Activated naive CD4-positive, alpha-beta T cell treated with anti-CD3 and anti-CD28 coated beads, Interleukin-2, amount 10 ng/mL, durations not matched to agents 7 days and 5 days (primary cell): ENCODE results near the gene CCNL1.
"Not testable (repeated sequence)": the region's sequence is repeated elsewhere in the genome, so short reads cannot be mapped to it uniquely, and the experiment has no call there.

Experiments
- CTCF ChIA-PET: fragments of 350-600 bp; sonication (Branson Sonifier 250); formaldehyde crosslinking; loops from one replicate; lab custom pipeline; 2021; ENCODE audit warnings: antibody characterized with exemption; lab: Charles Lee
- DNase-seq: peaks from one replicate; pipeline ENCODE4 v3.0.0-alpha.2; 2020
- H3K27ac Mint-ChIP-seq: one replicate; pipeline ENCODE4 v1.8.0; 2021; ENCODE audit warnings: mild to moderate bottlenecking, moderate library complexity, mixed read lengths
- H3K27me3 Mint-ChIP-seq: one replicate; pipeline ENCODE4 v1.8.0; 2021; ENCODE audit warnings: mild to moderate bottlenecking, mixed read lengths
- H3K36me3 Mint-ChIP-seq: one replicate; pipeline ENCODE4 v1.8.0; 2021; ENCODE audit warnings: mixed read lengths
- H3K4me1 Mint-ChIP-seq: one replicate; pipeline ENCODE4 v1.8.0; 2021; ENCODE audit warnings: mixed read lengths
- H3K4me3 Mint-ChIP-seq: one replicate; pipeline ENCODE4 v1.8.0; 2021; ENCODE audit warnings: mild to moderate bottlenecking, moderate library complexity, mixed read lengths
- H3K9me3 Mint-ChIP-seq: one replicate; pipeline ENCODE4 v1.8.0; 2021; ENCODE audit warnings: mixed read lengths

Gene CCNL1

DNA sequence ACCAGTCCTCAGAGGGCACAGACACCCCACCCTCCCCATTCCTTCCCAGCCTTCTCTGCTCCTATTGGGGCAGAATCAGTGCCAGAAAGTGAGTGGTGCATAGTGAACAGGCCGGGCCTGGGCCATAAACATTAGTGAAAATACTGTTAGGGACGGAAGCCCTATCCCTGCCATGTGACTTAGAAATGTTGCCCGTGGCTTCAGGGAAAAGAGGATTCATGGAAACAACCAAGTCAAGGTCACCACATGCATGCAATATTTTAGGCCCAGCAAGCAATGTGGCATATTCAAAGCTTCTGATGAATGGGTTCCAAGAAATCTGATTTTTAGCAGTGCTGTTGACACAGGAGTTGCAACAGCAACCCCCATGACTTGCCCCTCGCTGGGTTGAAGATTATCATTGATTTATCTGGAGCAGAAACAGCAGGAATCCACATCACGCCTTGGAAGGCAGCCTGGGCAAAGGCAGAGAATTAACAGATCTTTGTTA is 52.3 kb downstream of the CCNL1 start:
- H3K27ac Mint-ChIP-seq = no peak overlapping the region
- H3K4me3 Mint-ChIP-seq = no peak overlapping the region
- CTCF ChIA-PET = interaction anchor here (1.8 kb wide), 1 partner anchor 19 kb away, joined by 7 read pairs; no protein-coding TSS in a partner anchor
- H3K4me1 Mint-ChIP-seq = peaks cover 26% of the 10 kb centered on the region
- no peaks in the 10 kb centered on the region for H3K36me3 Mint-ChIP-seq
- peaks cover 10% of the 10 kb centered on the region for H3K27me3 Mint-ChIP-seq
- DNase-seq = no peak
- no peaks in the 10 kb centered on the region for H3K9me3 Mint-ChIP-seq

DNA sequence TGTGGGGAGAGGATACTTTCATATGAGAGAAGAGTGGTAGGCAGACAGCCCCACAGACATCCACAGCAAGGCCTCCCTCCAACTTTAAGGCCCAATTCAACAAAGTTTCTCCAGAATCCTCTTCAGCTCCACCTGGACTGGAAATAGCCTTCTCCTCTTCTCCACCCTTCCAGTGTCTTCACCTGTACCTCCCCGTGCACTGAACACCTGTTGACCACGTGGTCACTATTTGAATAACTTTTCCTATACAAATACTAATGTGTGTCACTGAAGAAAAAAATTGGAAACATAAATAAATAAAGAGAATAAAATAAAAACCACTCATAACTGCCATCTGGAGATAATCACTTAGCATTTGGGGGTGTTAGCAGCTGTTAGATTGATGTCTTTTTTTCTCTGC is 52.9 kb downstream of the CCNL1 start:
- DNase-seq = no peak
- peaks cover 26% of the 10 kb centered on the region for H3K4me1 Mint-ChIP-seq
- no peak overlapping the region for H3K4me3 Mint-ChIP-seq
- no peaks in the 10 kb centered on the region for H3K36me3 Mint-ChIP-seq
- no peak overlapping the region for H3K27ac Mint-ChIP-seq
- CTCF ChIA-PET = interaction anchor here (1.6 to 2.3 kb wide), 3 partner anchors 8 to 30 kb away, joined by 5 to 8 read pairs (median 7); no protein-coding TSS in a partner anchor
- peaks cover 4% of the 10 kb centered on the region for H3K27me3 Mint-ChIP-seq
- no peaks in the 10 kb centered on the region for H3K9me3 Mint-ChIP-seq

DNA sequence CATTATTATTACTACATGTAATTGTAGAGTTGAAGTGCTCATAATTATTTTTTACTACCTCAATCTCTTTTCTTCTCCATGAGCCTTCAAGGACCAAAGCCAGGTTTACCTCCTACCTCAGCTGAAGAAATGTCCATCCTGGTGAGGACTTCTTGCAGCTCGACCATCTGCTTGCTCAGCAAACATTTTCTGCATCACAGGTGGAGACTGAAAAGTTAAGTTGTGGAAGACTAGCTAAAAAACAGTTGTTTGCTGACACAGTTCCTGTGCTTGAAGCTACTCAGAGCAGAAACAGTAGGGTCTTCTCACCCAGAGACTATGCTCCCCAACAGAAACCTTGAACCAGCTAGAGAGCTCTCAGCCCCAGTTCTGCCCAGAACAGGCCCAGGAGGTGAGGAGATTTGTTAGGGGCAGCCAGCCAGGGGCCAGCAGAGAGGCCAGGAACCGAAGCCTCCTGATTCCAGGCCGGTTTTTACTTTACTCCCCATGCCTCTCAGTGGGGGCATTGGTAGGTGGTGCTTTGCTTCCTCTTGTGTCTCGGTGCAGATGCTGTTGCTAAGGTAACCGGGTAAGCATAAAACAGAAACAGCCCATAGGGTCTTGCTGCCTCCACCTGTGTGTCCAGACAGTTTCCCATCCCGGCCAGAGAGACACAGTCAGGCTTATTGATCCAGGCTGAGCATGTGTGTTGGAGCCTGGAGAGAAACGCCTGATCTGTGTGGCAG is 54.9 kb downstream of the CCNL1 start:
- no peaks in the 10 kb centered on the region for H3K9me3 Mint-ChIP-seq
- H3K36me3 Mint-ChIP-seq = no peaks in the 10 kb centered on the region
- no peak overlapping the region for H3K27ac Mint-ChIP-seq
- peaks cover 4% of the 10 kb centered on the region for H3K27me3 Mint-ChIP-seq
- DNase-seq = no peak
- CTCF ChIA-PET = interaction anchor here (0.9 to 2.8 kb wide), 4 partner anchors 10 to 26 kb away, joined by 3 to 8 read pairs (median 5); no protein-coding TSS in a partner anchor
- peaks cover 26% of the 10 kb centered on the region for H3K4me1 Mint-ChIP-seq
- H3K4me3 Mint-ChIP-seq = no peak overlapping the region

DNA sequence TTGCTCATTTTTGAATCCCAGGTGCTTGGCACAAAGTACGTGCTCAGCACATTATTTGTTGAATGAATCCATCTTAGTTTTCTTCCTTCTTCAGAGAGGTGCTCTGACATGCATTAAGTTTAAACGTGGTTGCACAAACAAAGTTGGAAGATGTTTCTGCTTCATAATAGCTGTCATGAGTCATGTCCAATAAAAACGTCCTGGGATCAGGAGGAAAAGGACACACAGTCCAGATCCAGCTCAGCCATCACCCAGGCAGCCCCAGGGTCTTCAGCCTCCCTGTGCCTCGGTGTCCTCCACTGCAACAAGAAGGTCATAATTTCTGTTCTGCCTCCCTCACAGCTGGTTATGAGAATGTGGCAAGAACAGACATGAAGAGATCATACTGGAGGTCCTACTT is 55.4 kb downstream of the CCNL1 start:
- Mint-ChIP-seq H3K27ac (no peak overlapping the region), H3K4me1 (peaks cover 26% of the 10 kb centered on the region), H3K36me3 (no peaks in the 10 kb centered on the region), H3K4me3 (no peak overlapping the region), H3K27me3 (peaks cover 4% of the 10 kb centered on the region), H3K9me3 (no peaks in the 10 kb centered on the region)
- CTCF ChIA-PET = interaction anchor here (0.9 to 2.8 kb wide), 4 partner anchors 10 to 27 kb away, joined by 3 to 6 read pairs (median 4); no protein-coding TSS in a partner anchor
- no peak for DNase-seq

DNA sequence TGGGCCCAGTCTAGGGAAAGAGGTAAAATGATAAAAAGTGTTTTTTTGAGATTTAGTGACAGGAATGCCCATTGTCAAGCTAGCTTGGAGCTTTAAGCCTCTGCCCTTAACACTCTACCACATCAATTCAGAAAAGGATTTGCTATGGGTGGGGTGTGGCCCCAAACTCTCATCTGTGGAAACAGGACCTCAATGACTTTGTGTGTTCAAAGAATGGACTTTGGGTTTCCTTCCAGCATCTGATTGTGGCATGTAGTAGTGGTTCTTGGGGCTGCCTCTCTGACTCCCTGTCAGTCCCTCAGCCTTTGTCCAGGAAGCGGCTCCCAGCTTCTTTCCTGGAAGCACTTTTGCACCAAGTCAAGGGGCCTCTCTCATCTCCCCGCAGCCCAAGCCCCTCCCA is 56.1 kb downstream of the CCNL1 start:
- peaks cover 26% of the 10 kb centered on the region for H3K4me1 Mint-ChIP-seq
- DNase-seq = no peak
- no peaks in the 10 kb centered on the region for H3K9me3 Mint-ChIP-seq
- no peaks in the 10 kb centered on the region for H3K36me3 Mint-ChIP-seq
- H3K4me3 Mint-ChIP-seq = no peak overlapping the region
- peaks cover 4% of the 10 kb centered on the region for H3K27me3 Mint-ChIP-seq
- CTCF ChIA-PET = interaction anchor here (1.0 to 2.8 kb wide), 5 partner anchors 11 to 27 kb away, joined by 4 to 6 read pairs (median 5); no protein-coding TSS in a partner anchor
- H3K27ac Mint-ChIP-seq = peak overlapping the region; percentile 64

DNA sequence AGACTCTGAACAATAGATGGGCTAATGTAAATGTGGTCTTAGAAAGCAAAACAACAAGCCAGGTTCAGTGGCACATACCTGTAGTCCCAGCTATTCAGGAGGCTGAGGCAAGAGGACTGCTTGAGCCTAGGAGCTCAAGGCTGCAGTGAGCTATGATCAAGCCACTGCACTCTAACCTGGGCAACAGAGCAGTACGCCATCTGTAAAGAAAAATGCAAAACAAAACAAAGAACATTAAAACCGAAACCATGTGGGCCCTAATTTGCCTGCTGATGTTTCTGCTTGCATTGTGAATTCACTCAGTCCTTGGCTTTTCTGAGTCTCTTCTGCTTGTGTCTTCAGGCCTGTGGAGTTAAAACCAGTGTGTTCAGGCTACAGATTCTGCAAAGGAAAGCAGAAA is 56.7 kb downstream of the CCNL1 start:
- CTCF ChIA-PET = interaction anchor here (1.4 to 2.8 kb wide), 4 partner anchors 12 to 28 kb away, joined by 4 to 6 read pairs (median 5); no protein-coding TSS in a partner anchor
- Mint-ChIP-seq H3K27ac (peak overlapping the region; percentile 6), H3K4me3 (no peak overlapping the region), H3K36me3 (no peaks in the 10 kb centered on the region), H3K27me3 (peaks cover 4% of the 10 kb centered on the region), H3K9me3 (no peaks in the 10 kb centered on the region), H3K4me1 (peaks cover 26% of the 10 kb centered on the region)
- no peak for DNase-seq

DNA sequence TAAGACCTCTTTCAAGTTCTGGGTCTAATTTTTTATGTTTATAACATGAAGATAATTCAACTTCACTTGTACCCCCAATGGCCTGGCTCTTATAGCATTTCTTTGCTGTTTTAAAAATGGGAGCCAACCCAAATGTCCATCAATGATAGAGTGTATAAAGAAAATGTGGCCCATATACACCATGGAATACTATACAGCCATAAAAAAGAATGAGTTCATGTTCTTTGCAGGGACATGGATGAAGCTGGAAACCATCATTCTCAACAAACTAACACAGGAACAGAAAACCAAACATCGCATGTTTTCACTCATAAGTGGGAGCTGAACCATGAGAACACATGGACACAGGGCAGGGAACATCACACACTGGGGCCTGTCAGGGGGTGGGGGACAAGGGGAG is 57.4 kb downstream of the CCNL1 start:
- DNase-seq, H3K9me3 Mint-ChIP-seq, H3K27ac Mint-ChIP-seq, H3K36me3 Mint-ChIP-seq, H3K4me3 Mint-ChIP-seq, H3K27me3 Mint-ChIP-seq: not testable (repeated sequence)
- peaks cover 26% of the 10 kb centered on the region for H3K4me1 Mint-ChIP-seq
- CTCF ChIA-PET = interaction anchor here (1.4 to 2.8 kb wide), 4 partner anchors 13 to 29 kb away, joined by 4 to 6 read pairs (median 5); no protein-coding TSS in a partner anchor

DNA sequence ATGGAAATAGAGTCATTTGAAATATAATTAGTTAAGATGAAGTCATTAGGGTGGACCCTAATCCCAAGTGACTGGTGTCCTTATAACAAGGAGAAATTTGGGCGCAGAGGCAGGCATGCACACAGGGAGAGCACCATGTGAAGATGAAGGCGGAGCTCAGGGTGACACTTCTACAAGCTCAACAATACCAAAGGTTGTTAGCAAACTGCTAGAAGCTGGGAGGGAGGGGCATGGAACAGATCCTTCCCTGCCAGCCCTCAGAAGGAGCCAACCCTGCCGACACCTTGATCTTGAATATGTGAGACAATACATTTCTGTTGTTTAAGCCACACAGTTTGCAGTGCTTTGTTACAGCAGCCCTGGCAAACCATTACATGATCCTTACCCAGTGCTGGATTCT is 57.8 kb downstream of the CCNL1 start:
- no peak overlapping the region for H3K4me3 Mint-ChIP-seq
- peaks cover 4% of the 10 kb centered on the region for H3K27me3 Mint-ChIP-seq
- H3K4me1 Mint-ChIP-seq = peaks cover 26% of the 10 kb centered on the region
- no peaks in the 10 kb centered on the region for H3K9me3 Mint-ChIP-seq
- CTCF ChIA-PET = interaction anchor here (1.1 kb wide), 1 partner anchor 25 kb away, joined by 3 read pairs; no protein-coding TSS in a partner anchor
- no peaks in the 10 kb centered on the region for H3K36me3 Mint-ChIP-seq
- no peak overlapping the region for H3K27ac Mint-ChIP-seq
- DNase-seq = no peak

DNA sequence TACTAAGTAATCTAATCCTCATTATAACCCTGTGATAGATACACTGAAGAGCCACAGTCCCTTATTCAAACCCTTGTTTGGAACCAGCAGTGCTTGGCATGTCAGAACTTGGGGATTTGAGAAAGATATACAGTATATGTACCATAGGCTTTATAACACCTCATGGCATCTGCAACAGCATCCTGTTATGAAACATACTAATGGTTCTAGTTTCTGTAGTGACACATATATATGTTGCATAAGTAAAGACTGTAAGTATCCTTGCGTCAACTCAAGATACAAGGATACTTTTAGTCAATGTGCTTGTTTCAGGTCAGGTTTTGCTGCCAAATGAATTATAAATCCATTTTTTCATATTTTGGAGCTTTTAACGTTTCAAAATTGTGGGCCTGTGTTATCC is 58.5 kb downstream of the CCNL1 start:
- Mint-ChIP-seq H3K27me3 (no peaks in the 10 kb centered on the region), H3K4me3 (no peak overlapping the region), H3K9me3 (no peaks in the 10 kb centered on the region), H3K36me3 (no peaks in the 10 kb centered on the region), H3K4me1 (peaks cover 26% of the 10 kb centered on the region), H3K27ac (no peak overlapping the region)
- DNase-seq = no peak
- CTCF ChIA-PET = interaction anchor here (0.8 to 1.1 kb wide), 2 partner anchors 26 to 32 kb away, joined by 3 read pairs; no protein-coding TSS in a partner anchor

DNA sequence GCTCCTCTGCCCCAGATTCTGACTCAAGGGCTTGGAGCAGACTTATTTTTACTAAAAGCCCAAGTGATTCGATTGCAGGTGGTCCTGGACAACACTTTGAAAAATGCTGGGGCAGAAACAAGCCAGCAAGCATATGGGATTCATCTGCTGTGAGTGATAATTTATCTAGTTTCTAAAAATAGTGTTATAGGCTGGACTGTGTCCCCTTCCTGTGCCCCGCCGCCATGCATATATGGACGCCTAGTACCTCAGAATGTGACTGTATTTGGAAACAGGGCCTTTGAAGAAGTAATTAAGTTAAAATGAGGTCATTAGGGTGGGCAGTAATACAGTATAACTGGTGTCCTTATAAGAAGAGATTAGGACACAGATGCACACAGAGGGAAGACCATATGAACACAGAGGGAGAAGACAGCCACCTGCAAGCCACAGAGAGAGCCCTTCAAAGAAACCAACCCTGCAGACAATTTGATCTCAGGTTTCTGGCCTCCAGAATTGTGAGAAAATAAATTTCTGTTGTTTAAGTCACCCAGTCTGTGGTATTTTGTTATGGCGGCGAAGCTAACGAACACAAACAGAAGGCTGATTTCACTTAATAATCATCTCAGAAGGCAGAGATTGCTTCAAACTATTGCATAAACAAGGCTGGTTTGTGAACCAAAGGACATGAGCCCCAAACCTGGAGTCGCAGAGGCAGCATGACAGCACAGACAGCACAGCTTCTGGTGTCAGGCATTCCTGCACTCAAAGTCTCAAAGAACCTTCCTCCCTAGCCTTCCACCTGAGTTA is 59.1 kb downstream of the CCNL1 start:
- no peaks in the 10 kb centered on the region for H3K9me3 Mint-ChIP-seq
- CTCF ChIA-PET = interaction anchor here (0.8 to 1.7 kb wide), 3 partner anchors 9 to 33 kb away, joined by 3 to 5 read pairs (median 3); no protein-coding TSS in a partner anchor
- no peak overlapping the region for H3K27ac Mint-ChIP-seq
- H3K4me1 Mint-ChIP-seq = peaks cover 26% of the 10 kb centered on the region
- H3K27me3 Mint-ChIP-seq = no peaks in the 10 kb centered on the region
- no peaks in the 10 kb centered on the region for H3K36me3 Mint-ChIP-seq
- DNase-seq = no peak
- no peak overlapping the region for H3K4me3 Mint-ChIP-seq

DNA sequence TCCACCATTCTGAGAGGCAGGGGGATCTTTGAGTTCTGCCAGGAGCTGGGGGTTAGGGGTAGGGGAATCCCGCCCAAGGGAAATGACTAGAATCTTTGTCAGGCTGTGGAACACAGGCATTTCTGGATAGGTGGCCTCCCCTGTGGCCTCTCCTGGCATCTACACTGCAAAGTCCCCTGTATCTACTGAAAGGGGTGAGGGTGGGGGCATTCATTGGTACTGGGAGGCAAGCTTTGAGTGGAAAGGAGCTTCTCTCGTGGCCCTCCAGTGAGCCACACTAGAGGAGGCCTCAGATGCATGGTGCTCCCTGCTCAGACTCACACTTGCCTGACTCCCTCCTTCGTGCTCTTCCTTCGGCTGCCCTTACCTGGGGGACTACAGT is 59.9 kb downstream of the CCNL1 start:
- Mint-ChIP-seq H3K4me1 (peaks cover 19% of the 10 kb centered on the region), H3K27ac (no peak overlapping the region), H3K9me3 (no peaks in the 10 kb centered on the region), H3K4me3 (no peak overlapping the region), H3K36me3 (no peaks in the 10 kb centered on the region), H3K27me3 (no peaks in the 10 kb centered on the region)
- CTCF ChIA-PET = interaction anchor here (0.6 to 1.7 kb wide), 2 partner anchors 8 to 713 kb away, joined by 4 to 5 read pairs; no protein-coding TSS in a partner anchor
- no peak for DNase-seq

DNA sequence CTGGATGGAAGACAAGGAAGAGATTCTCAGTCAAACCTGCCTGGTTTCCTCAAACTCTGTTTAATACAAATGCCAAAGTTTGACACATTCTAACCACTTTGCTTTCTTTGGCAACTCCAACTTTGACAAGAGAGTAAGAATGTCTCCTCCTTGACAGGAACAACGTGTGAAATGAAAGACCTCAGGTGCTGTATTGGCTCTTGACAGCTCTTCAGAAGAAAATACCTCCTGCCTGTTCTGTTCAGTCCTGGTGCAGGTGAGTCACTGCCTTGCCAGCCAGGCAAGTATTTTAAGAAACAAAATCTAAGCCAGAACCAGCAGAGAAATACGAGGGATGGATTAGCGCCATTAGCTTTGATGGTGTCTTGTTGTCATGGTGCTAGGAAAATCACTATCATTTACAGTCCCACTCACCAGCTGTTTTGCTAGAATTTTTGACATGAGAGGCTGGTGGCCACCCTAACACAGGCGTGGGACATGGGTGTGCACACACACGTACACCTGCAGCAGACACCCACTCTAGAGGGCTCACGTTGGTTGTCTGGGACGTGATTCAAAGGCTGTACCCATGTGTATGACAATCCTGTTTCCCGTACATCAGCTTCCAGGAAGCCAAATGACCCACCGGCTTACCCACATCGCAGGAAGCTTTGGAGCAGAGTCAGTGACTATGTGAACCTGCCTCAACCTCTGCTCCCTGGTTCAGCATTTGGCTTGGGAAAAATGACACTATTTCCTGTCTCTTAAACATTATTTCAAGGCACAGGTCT is 60.4 kb downstream of the CCNL1 start:
- Mint-ChIP-seq H3K27me3 (peaks cover 4% of the 10 kb centered on the region), H3K27ac (no peak overlapping the region), H3K9me3 (no peaks in the 10 kb centered on the region), H3K36me3 (no peaks in the 10 kb centered on the region), H3K4me1 (peaks cover 13% of the 10 kb centered on the region), H3K4me3 (no peak overlapping the region)
- CTCF ChIA-PET = interaction anchor here (0.6 to 1.7 kb wide), 5 partner anchors 7 to 713 kb away, joined by 3 to 5 read pairs (median 3); no protein-coding TSS in a partner anchor
- no peak for DNase-seq

DNA sequence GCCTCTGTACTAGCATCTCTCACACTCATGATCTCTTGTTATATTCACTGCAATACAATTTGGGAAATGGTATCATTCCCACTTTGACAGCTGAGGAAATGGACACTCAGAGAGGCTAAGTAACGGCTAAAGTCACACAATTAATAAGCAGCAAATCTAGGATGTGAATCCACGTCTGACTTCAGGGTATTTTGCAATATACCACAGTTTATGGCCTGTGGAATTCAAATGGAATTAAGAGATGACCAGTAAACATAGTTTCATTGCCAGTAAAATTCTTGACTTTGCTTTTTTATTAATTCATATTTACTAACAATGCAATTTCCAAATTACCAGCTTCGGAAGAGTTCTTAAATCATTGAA is 61.1 kb downstream of the CCNL1 start:
- CTCF ChIA-PET = interaction anchor here (1.2 to 1.4 kb wide), 3 partner anchors 9 to 22 kb away, joined by 3 read pairs; no protein-coding TSS in a partner anchor
- Mint-ChIP-seq H3K4me1 (peaks cover 6% of the 10 kb centered on the region), H3K9me3 (no peaks in the 10 kb centered on the region)

More for the DNA sequence above, 61.1 kb downstream of the CCNL1 start:
- DNase-seq = no peak
- Mint-ChIP-seq H3K27ac (no peak overlapping the region), H3K4me3 (no peak overlapping the region), H3K27me3 (peaks cover 4% of the 10 kb centered on the region), H3K36me3 (no peaks in the 10 kb centered on the region)
